Lower leg skin (tissue), 3 donors: ENCODE measurements around the gene CALU.

Source experiments
- POLR2A ChIP-seq, 2 donors: fragments of 450-650 bp; IDR thresholded peaks; one replicate each; pipeline ENCODE4 v1.6.1; 2016 to 2017; ENCODE audit warnings: antibody characterized with exemption in 2 of 2, mild to moderate bottlenecking in 1 of 2, moderate library complexity in 1 of 2
- TF ChIP-seq, protein P1 (sequence below), 3 donors: fragments of 450-650 bp; IDR thresholded peaks; one replicate each; pipeline ENCODE4 v1.5.1; 2016; ENCODE audit warnings: antibody characterized with exemption in 3 of 3, mild to moderate bottlenecking in 3 of 3, moderate library complexity in 2 of 3

- TF ChIP-seq, protein P1, sequence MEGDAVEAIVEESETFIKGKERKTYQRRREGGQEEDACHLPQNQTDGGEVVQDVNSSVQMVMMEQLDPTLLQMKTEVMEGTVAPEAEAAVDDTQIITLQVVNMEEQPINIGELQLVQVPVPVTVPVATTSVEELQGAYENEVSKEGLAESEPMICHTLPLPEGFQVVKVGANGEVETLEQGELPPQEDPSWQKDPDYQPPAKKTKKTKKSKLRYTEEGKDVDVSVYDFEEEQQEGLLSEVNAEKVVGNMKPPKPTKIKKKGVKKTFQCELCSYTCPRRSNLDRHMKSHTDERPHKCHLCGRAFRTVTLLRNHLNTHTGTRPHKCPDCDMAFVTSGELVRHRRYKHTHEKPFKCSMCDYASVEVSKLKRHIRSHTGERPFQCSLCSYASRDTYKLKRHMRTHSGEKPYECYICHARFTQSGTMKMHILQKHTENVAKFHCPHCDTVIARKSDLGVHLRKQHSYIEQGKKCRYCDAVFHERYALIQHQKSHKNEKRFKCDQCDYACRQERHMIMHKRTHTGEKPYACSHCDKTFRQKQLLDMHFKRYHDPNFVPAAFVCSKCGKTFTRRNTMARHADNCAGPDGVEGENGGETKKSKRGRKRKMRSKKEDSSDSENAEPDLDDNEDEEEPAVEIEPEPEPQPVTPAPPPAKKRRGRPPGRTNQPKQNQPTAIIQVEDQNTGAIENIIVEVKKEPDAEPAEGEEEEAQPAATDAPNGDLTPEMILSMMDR (IDR thresholded peaks at IDR 0.05), result no peak
- no peak for TF ChIP-seq POLR2A (IDR thresholded peaks at IDR 0.05)
Observed at GRCh38 chr7:128694738-128695137, 44.4 kb upstream of the CALU start.
